Left ventricle myocardium inferior (tissue), 1 donor: ENCODE data around the gene MAN2B2. TPM values are rescaled to one million over a fixed set of nuclear protein-coding genes. Genes with fewer than 3 reads are reported as not detected.
"Not testable (repeated sequence)": the region's sequence is repeated elsewhere in the genome, so short reads cannot be mapped to it uniquely, and the experiment has no call there.

Source experiments
- DNase-seq: peaks from one replicate; pipeline ENCODE4 v3.0.0-alpha.2; 2020
- H3K27ac ChIP-seq: fragments of 200-600 bp; replicated peaks from 2 replicates; pipeline ENCODE4 v1.8.0; 2021
- H3K27me3 ChIP-seq: fragments of 200-600 bp; 2 replicates; pipeline ENCODE4 v1.8.0; 2021; ENCODE audit warnings: low read depth
- H3K36me3 ChIP-seq: fragments of 200-600 bp; 2 replicates; pipeline ENCODE4 v1.8.0; 2021
- H3K4me1 ChIP-seq: fragments of 200-600 bp; 2 replicates; pipeline ENCODE4 v1.8.0; 2021
- H3K4me3 ChIP-seq: fragments of 200-600 bp; 2 replicates; pipeline ENCODE4 v1.8.0; 2021; ENCODE audit warnings: mild to moderate bottlenecking, moderate library complexity
- H3K9me3 ChIP-seq: fragments of 200-600 bp; replicated peaks from 2 replicates; pipeline ENCODE4 v1.8.0; 2021
- intact Hi-C: fragments of 100-400 bp; cut with micrococcal nuclease; formaldehyde crosslinking; loops from one replicate; pipeline ENCODE4 v1.11.0; 2022
- total RNA-seq: library from RNA; stranded (reverse); fragmentation: NEBNext Ultra II Directional; extraction: Animal tissue kit (Norgen Biotek cat#: 25700); gene quantifications from one replicate; pipeline ENCODE4 v1.2.1, GENCODE V29; 2021
- TF ChIP-seq, protein P1 (sequence below): fragments of 200-600 bp; IDR thresholded peaks from 2 replicates; pipeline ENCODE4 v1.8.0; 2021; ENCODE audit warnings: antibody characterized with exemption, mild to moderate bottlenecking, borderline replicate concordance
- donor health status: DM: no; HTN: yes; CAD: no; lungs with severe emphysema.

MAN2B2 gene
- total RNA-seq, 1 donor from 2014 or later: 18.5 TPM

DNA sequence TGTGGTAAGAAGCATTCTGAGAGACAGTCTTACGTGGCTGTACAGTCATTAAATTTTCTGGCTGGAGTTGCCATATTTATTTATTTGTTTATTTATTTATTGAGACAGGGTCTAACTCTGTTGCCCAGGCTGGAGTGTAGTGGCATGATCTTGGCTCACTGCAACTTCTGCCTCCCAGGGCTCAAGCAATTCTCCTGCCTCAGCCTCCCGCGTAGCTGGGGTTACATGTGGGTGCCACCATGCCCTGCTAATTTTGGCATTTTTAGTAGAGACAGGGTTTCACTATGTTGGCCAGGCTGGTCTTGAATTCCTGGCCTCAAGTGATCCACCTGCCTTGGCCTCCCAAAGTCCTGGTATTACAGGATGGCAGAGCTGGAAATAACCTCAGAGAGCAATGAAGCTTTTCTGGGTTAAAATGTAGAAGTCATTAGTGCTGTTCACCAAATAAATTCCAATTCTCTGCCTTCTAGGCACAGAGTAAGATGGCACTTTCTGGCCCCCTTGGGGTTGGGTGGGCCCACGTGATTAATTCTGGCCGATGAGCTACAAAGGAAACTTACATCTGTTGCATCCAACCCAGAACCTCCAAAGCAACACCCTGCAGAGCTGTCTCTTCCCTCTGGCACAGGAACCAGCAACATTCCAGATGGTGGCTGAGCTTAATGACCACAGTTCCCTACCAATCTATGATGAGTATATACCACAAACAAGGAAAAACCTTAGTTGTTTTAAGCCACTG is 70.0 kb downstream of the MAN2B2 start:
- Histone ChIP-seq H3K9me3 (no peaks in the 10 kb centered on the region), H3K27ac (no peak overlapping the region), H3K4me1 (peaks cover 38% of the 10 kb centered on the region), H3K27me3 (no peaks in the 10 kb centered on the region), H3K36me3 (peaks cover 19% of the 10 kb centered on the region), H3K4me3 (no peak overlapping the region)
- intact Hi-C loops: no loop called here
- TF ChIP-seq, protein P1, sequence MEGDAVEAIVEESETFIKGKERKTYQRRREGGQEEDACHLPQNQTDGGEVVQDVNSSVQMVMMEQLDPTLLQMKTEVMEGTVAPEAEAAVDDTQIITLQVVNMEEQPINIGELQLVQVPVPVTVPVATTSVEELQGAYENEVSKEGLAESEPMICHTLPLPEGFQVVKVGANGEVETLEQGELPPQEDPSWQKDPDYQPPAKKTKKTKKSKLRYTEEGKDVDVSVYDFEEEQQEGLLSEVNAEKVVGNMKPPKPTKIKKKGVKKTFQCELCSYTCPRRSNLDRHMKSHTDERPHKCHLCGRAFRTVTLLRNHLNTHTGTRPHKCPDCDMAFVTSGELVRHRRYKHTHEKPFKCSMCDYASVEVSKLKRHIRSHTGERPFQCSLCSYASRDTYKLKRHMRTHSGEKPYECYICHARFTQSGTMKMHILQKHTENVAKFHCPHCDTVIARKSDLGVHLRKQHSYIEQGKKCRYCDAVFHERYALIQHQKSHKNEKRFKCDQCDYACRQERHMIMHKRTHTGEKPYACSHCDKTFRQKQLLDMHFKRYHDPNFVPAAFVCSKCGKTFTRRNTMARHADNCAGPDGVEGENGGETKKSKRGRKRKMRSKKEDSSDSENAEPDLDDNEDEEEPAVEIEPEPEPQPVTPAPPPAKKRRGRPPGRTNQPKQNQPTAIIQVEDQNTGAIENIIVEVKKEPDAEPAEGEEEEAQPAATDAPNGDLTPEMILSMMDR: no peak
- no peak for DNase-seq

DNA sequence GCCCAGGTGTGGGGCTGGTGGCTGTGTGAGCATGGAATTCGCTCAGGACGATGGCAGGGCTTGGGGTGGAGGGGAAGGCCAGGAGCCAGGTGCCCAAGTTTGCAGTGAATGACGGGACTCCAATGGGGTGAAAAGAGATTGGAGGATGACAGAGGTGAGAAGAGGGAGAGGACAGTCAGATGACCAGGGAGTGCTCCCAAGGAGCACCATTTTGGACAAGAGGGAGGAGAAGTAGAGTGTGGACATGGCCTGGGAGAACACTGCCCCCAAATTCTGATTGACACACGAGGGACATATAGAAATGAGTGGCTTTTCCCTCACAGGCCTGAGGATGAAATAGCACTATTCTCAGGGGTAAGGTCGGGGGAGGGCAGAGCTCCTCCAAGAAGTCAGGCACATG is 72.2 kb downstream of the MAN2B2 start:
- intact Hi-C loops: no loop called here
- H3K36me3 ChIP-seq: peaks cover 12% of the 10 kb centered on the region
- TF ChIP-seq, protein P1: no peak
- H3K9me3 ChIP-seq: no peaks in the 10 kb centered on the region
- no peak overlapping the region for H3K27ac ChIP-seq
- DNase-seq: no peak
- H3K27me3 ChIP-seq: no peaks in the 10 kb centered on the region
- H3K4me3 ChIP-seq: no peak overlapping the region
- H3K4me1 ChIP-seq: peaks cover 19% of the 10 kb centered on the region

DNA sequence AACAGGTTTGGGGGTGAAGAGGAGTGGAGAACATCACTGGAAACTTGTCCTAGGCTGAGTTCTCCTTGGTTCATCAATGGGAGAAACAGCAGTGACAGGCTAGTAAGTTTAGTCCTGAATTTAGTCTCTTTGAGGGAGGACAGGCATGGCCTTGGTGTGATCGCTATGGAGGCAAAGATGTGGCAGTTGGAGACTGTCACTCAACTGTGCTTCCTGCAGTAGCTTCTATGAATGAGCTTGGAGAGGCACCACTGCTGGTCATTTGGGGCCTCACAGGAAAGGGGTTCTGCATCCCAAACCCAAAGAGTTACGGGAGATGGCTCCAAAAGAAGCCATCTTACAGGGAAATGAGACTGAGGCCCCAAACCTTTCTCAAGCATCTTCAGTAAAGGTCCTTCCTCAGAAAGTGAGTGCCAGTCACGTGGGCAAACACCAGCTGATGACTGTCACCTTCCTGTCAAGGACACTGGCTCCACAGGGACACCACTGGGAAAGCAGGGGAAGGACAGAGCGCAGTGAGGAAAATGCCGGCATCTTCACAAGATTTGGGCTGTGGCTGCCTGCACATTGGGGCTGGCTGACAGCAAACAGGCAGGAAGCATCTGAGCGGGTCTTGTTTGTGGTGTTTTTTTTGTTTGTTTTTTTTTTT is 72.7 kb downstream of the MAN2B2 start:
- H3K4me3 ChIP-seq: no peak overlapping the region
- DNase-seq: no peak
- TF ChIP-seq, protein P1: no peak
- peaks cover 14% of the 10 kb centered on the region for H3K4me1 ChIP-seq
- H3K36me3 ChIP-seq: peaks cover 7% of the 10 kb centered on the region
- no peak overlapping the region for H3K27ac ChIP-seq
- intact Hi-C loops: no loop called here
- no peaks in the 10 kb centered on the region for H3K9me3 ChIP-seq
- H3K27me3 ChIP-seq: no peaks in the 10 kb centered on the region

DNA sequence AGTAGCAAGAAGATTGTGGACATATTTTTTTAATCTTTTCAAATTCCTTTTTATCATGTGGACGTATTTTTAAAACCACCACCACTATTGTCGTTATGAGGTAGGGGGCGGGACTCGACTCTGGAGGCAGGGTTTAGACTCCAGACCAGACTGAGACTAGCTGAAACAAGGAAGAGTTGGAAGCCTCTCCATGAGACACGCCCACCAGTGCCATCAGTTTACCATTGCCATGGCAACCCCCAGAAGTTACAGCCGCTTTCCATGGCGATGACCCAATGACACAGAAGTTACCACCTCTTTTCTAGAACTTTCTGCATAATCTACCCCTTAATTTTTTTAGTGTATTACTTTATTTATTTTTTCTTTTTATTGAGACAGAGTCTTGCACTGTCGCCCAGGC is 74.2 kb downstream of the MAN2B2 start:
- Histone ChIP-seq H3K4me1 (no peaks in the 10 kb centered on the region), H3K4me3 (no peak overlapping the region), H3K36me3 (no peaks in the 10 kb centered on the region), H3K27me3 (no peaks in the 10 kb centered on the region), H3K27ac (no peak overlapping the region), H3K9me3 (no peaks in the 10 kb centered on the region)
- TF ChIP-seq, protein P1: no peak
- intact Hi-C loops: no loop called here
- no peak for DNase-seq

DNA sequence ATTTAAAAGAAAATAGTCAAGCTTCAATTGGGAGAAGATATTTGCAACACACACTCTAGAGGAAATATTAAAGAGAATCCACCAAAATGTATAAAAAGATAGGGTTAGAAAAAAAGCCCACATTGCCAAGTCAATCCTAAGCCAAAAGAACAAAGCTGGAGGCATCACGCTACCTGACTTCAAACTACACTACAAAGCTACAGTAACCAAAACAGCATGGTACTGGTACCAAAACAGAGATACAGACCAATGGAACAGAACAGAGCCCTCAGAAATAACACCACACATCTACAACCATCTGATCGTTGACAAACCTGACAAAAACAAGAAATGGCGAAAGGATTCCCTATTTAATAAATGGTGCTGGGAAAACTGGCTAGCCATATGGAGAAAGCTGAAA is 79.2 kb downstream of the MAN2B2 start:
- intact Hi-C loops, DNase-seq, H3K4me1 ChIP-seq, H3K9me3 ChIP-seq, H3K27ac ChIP-seq, H3K36me3 ChIP-seq, H3K4me3 ChIP-seq, H3K27me3 ChIP-seq: not testable (repeated sequence)

DNA sequence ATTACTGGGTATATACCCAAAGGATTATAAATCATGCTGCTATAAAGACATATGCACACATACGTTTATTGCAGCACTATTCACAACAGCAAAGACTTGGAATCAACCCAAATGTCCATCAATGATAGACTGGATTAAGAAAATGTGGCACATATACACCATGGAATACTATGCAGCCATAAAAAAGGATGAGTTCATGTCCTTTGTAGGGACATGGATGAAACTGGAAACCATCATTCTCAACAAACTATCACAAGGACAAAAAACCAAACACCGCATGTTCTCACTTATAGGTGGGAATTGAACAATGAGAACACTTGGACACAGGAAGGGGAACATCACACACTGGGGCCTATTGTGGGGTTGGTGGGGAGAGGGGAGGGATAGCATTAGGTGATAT is 80.3 kb downstream of the MAN2B2 start:
- H3K4me1 ChIP-seq, H3K9me3 ChIP-seq, H3K36me3 ChIP-seq, H3K4me3 ChIP-seq, intact Hi-C loops, DNase-seq, H3K27ac ChIP-seq: not testable (repeated sequence)
- peaks cover 11% of the 10 kb centered on the region for H3K27me3 ChIP-seq
